ENCODE measurements around the gene SNPH.
"Not testable (repeated sequence)": the region's sequence is repeated elsewhere in the genome, so short reads cannot be mapped to it uniquely, and the experiment has no call there.

SNPH gene

DNA sequence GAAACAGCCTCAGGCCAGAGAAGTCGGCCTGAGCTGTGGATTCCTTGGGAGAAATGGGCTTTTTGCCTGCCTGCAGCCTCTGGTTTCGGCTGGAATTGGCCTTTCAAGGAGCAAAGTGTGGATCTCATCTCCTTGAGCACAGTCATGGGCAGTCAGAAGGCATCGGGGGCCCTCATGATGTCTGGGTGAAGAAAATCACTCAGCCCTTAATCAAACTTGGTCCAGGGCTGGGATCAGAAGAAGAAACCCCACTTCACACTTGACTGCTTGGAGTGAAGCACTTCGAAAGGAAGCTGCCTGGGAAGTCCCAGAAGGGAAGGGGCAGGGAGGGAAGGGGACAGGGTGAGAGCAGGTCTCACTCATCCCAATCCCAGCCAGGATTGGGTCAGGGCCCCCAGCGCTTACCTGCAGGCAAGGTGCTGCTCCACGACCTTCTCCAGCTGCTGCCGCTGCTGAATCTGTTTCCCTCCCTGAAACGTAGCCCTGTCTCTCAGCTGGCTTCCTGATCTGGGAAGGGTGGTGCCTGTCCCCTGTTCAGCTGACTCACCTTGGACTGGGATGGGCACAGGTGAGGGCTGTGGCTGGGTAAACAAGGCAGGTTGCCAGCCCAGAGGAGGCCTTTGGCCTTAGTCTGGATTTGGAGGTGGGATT, 62.7 kb downstream of the SNPH start, which contains the start of gene SDCBP2:
SDCBP2 (minus strand) TSS at position 460 of the 651 bp plus-strand sequence. CDS start 8,723 bp downstream, outside the sequence.
- intact Hi-C loops (cut with DNase I) = loop anchor here (5.0 kb wide), 2 partner anchors 43 to 63 kb away; partner anchors contain the start of gene FKBP1A
- peak in 11 of 42 donors; percentile 5 to 39 (median 8) for DNase-seq

DNA sequence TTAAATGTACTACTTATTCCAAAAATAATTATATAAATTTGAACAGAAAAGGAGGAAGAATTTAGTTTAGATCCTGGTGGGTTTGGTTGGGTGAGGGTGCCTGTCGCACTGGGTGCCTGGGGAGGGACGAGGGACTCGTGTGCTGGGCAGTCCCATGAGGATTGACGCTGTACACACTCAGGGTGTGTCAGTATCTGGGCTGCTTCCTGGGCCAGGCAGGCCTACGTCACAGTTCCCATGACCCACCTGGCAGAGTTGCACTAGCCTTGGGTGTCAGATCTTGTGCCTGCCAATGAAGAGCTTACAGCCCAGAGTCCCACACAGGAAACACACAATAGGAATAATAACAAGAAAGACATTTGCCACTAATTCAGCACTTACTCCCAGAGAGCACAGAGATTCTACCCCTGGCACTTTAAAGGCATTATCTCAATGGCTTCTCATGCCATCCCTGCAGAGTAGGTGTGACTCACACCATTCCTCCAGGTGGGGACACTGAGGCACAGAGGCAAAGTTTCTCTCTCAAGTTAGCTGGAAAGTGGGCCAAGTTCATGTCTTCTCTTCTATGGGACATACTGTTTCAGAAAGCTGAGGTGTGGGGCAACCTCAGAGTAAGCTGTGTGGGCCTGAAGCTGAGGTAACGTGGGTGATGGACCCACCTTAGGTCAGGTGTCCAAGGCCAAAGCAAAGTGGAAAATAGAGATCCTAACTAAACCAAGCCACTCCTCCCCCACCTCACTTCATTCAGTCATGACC, 64.2 kb downstream of the SNPH start:
- intact Hi-C loops (cut with DNase I) = no loop called here
- peak in 17 of 42 donors; percentile 8 to 64 (median 30) for DNase-seq

DNA sequence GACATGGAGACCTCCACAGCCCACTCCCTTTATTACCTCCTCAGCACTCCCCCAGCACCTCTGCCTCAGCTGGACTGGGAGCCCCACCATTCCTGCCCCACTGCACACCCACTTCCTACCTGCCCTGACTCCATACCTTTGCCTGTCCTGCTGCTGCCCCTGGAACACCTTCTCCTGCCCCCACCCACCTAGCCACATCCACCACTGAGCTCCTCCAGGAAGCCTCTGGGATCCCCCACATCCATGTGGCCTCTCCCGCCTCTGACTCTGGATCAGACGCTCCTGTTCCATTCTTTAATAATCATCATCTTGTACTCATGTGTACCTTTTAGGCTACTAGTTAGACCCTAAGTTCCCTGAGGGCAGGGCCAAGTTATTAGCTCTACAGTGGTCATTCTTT, 65.0 kb downstream of the SNPH start:
- intact Hi-C loops (cut with DNase I) = no loop called here
- peak in 6 of 42 donors; percentile 2 to 21 (median 8) for DNase-seq

DNA sequence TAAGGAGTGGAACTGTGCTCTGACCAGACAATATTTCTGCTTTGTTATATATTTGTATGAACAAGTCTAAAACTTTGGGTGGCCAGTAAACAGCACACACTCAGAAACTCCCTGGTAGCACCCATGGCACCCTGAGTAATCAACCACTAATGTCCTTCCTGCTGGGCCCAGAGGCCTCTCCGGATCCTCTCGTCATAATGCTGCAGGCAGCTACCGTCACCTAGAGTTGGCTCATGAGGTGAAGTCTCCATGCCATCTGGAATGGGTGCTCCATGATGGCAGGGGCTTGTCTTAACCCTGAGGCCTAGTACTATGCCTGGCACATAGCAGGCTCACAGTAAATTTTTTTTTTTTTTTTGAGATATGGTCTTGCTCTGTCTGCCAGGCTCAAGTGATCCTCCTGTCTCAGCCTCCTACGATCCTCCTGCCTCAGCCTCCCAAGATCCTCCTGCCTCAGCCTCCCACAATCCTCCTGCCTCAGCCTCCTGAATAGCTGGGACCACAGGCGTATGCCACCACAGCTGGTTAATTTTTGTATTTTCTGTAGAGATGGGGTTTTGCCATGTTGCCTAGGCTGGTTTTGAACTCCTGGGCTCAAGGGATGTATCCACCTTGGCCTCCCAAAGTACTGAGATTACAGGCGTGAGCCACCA, 65.8 kb downstream of the SNPH start:
- intact Hi-C loops (cut with DNase I) = no loop called here
- peak in 3 of 42 donors; percentile 1 to 27 (median 8) for DNase-seq

DNA sequence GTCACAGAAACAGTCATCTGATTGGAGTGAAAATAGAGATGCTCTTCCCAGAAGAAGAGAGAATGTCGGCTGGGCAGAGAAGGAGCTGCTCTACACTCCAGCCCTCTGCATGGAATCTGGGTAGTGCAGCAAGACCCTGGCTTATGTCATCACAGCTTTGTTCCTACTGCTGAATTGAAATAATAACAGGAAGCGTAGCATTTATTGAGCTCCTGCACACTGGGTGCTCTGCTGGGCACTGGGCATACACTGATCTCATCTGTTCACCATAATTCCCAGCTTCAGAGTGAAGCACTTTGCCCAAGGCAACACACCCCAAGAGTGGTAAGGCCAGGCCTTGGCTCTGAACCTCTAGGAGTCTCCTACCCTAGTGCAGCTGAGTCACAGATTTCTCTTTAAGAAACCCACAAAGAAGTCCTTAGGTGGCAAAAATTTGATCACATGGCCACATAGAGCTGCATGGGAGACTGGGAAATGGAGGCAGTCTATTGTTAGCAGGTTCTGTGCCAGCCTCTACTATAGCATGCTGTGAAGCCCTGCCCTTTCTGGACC, 66.7 kb downstream of the SNPH start:
- peak in 4 of 42 donors; percentile 1 to 32 (median 12) for DNase-seq
- intact Hi-C loops (cut with DNase I) = no loop called here

DNA sequence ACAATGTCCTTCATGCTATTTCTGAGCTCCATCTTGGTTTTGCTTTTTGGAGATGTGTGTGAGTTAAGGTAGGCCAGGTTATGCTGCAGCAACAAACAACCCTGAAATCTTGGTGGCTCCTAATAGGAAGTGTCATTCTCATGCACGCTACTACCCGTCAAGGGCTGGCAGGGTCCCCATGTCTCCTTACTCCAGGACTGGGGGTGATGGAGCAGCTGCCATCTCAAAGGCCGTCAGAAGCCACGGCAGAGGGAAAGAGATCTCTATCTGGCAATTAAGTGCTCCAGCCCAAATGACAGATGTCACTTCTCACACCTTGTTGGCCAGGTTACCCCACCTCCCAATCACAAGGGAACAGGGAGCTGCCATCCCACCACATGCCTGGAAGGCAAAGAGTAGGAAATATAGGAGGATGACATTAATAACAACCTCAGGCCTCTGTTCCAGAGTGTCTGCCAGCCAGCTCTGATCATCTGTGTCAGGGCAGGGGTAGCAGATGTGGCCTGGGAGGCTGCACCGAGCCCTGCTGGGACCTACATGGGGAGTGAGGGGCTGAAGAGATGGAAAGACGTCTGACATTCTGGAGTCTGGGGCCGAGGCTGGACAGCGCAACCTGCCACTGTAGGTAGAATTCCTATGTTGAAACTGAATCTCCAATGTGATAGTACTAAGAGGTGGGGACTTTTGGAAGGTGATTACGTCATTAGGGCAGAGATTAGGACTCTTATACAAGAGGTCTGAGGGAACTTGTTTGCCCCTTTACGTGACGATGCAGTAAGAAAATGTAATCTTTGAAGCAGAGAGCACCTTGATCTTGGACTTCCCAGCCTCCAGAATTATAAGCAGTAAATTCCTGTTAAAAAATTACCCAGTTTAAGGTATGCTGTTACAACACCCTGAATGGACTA, 67.6 kb downstream of the SNPH start:
- DNase-seq = peak in 5 of 42 donors; percentile 1 to 28 (median 11)
- intact Hi-C loops (cut with DNase I) = no loop called here

DNA sequence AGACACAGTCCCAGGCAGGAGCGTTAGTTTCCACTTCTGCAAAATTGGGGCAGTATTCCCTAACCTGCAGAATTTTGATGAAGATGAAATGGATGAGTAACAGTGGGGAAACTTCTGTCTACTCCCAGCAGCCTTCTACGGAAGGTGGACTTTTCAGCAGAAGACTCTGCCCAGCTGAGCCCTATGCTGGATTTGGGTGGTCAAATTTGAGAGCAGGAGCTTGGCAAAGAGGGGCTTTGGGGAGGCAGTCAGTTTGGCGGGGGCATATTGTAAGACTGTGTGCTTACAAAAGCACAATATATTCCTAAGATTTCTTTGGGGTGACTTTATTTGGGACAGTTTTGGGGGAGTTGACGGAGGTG, 68.3 kb downstream of the SNPH start:
- intact Hi-C loops (cut with DNase I) = no loop called here
- DNase-seq = peak in 1 of 42 donors; percentile 16

DNA sequence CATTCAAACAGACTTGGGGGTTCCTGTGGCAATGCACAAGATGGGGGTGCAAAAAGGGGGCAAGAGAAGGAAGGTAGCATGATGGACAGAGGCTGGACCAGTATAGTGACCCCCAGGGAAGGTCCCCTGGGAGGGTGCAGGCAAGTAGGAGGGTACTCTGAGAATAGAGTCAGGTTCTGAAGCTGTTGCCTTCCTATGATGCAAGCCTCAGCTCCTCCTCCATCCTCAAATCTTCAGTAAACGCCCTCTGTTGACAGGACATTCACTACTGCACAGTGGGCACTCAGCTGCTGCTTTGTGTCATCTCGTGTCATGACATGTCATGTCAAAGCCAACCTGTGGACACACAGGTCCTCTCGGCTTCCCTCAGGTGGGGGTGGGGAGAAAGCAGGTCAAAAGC, 68.7 kb downstream of the SNPH start:
- peak in 4 of 42 donors; percentile 2 to 16 (median 14) for DNase-seq
- intact Hi-C loops (cut with DNase I) = no loop called here

DNA sequence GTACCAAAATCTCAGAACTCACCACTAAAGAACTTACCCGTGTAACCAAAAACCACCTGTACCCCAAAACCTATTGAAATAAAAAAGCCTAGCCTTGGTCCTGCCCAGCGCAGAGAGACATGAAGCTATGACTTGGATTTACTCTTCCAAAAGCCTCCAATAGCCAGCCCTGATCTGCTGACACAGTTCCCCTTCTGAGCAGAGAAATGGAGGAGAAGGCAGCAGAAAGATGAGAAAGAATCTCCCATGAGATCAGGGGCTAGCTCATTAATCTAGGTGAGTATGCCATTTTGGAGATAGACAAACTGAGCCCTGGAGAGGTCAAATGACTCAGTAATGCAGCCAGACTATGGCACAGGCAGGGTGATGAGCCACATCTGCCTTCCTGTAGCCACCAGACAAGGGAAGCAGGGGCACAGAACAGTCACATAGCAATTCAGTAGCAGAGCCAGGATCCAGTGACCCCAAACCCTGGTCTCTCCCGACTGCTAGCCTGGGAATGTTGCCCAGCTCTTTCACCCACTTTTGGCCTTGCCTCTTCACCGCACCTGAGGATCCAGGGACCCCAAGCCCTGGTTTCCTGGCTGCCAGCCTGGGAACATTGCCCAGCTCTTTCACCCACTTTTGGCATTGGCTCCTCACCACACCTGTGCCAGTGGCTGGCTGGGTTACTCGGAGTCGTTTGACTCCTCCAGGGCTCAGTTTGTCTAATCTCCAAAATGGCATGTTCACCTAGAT, 70.0 kb downstream of the SNPH start:
- intact Hi-C loops (cut with DNase I) = no loop called here
- peak in 5 of 42 donors; percentile 5 to 22 (median 9) for DNase-seq

DNA sequence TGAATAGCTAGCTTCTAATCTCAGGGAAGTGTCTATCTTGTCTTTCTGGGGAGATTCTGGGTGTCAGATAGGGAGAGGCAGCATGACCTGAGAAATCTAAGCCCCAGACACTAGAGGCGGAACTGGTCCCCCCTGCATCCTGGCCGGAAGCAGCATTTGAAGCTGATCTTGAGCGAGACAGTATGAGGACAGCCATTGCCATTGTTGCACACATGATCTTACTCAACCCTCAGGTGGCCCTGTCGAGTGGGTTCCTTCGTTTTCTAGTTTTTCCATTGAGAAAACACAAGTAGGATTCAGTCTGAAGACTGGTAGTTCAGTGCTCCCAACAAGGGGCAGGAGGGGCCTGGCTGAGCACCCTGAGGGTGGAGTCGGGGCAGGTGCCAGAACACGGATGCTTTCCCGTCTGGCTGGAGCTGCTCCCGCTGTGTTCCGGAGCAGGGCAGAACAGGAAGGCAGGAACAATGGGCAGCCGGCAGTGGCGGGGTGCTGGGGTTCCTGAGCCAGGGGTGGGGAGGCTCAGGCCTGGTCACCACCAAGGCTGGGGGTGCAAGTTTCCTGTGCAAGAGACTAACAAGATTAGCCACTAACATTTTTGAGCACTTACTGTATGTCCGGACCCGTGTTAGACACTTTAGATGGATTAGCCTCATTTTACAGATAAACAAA, 70.7 kb downstream of the SNPH start:
- intact Hi-C loops (cut with DNase I) = no loop called here
- DNase-seq = peak in 22 of 42 donors; percentile 9 to 73 (median 38)

DNA sequence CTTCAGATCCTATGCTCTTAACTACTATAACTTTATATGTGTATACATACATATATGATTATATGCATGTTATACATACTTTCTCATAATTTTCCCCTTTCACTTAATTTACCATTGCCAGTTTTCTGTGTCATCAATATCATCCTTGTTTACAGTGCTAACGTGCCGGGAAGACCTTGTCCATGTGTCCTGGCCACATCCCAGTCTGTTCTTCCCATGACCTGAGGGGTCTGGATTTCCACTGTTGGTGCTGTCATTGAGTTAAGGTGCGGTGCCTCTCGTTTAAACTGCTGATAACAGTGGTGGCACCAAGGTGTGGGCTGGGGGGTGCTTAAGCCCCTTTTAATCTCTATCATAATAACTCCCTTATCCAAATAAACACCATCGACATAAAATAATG, 71.3 kb downstream of the SNPH start:
- intact Hi-C loops (cut with DNase I) = no loop called here
- peak in 1 of 42 donors; percentile 32 for DNase-seq

DNA sequence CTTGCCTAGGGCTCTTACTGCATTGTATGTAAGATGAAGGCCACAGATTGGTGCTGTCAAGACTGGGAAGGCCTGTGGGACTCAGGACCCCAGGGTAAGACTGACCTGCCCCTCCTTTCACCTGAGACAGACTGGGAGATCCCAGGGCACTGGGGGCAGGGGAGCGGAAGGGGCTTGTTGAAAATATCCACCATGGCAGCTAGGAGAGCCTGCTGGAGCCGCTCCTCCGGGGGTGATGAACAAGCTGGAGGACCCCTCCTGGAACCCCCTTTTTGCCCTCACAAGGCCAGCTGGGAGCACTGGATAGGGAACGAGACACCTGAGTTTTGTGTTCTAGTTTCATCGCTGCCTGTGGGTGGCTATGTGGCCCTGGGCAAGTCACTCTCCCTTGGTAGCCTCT, 72.0 kb downstream of the SNPH start:
- intact Hi-C loops (cut with DNase I) = no loop called here
- peak in 3 of 42 donors; percentile 7 to 26 (median 9) for DNase-seq

DNA sequence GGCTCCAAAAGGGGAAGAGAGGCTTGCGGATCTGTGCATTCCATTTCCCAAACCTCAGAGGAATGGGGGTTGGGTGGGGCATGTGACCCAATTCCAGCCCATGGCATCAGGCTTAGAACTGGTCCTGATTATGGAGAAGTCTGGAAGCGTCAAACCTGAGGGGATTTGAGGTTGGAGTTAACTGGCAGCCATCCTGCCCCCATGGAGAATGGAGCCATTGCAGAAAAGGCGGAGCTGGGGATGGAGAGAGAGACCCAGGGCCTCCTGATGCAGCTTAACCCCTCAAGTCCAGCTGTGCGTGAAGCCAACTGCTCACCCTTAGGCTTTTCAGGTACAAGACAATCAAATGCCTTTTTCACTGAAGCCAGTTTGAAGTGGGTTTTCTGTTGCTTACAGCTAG, 72.7 kb downstream of the SNPH start:
- intact Hi-C loops (cut with DNase I) = no loop called here
- DNase-seq = peak in 5 of 42 donors; percentile 4 to 36 (median 6)

DNA sequence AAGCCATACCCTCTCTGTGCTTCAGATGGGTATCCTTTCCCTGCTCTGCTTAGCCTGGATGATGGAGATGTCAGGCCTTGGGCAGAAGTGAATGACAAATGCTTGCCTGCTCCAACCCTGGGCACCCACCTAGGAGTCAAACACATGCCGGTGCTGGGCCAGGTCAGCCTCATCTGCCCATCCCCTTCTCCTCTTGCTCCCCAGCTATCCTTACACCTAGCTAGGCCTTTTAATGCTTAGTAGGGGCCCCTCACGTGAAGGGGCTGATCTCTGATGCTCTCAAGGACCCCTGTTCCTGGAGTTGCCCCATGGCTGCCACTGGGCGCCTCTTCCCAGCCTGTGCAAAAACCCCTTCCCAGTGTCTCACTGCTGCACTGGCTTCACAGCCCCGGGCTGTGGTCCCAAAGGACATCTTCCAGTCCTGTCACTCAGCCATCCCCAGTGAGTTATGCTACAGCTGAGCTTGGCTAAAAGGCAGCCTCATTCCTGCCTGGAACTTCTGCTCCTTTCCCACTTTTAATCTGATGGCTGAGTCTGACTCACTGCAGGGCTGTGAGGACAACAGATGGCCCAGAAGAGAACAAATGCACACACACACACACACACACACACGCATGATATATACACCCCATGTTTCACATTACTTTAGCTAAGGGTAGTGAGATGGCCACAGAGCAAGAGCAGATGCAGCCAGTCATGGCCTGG, 75.6 kb downstream of the SNPH start:
- intact Hi-C loops (cut with DNase I) = no loop called here
- DNase-seq = peak in 2 of 42 donors; percentile 13 to 30

DNA sequence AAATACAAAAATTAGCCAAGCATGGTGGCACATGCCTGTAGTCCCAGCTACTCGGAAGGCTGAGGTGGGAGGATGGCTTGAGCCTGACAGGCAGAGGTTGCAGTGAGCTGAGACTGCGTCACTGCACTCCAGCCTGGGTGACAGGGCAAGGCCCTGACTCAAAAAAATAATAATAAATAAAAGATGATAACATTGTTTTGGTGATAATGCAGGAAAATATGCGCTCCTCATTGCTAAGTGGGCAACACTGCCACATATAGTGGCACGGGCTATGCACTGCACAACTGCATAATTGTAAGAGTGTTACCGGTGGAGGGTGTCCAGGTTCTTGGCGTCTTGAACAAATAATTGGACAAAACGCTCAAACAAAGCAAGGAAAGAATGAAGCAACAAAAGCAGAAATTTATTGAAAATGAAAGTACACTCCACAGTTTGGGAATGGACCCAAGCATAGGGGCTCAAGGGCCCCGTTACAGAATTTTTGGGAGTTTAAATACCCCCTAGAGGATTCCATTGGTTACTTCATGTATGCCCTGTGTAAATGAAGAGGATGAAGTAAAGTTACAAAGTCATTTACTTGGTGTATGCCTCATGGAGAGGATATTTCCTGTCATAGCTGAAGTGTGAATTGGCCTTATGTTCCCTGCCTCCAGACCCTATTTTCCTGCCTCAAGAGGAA, 77.5 kb downstream of the SNPH start:
- peak in 1 of 42 donors; percentile 1 for DNase-seq
- intact Hi-C loops (cut with DNase I) = not testable (repeated sequence)
